Esophagus muscularis mucosa (tissue), 4 donors: ENCODE measurements around the gene NFATC3. TPM values are rescaled to one million over a fixed set of nuclear protein-coding genes. Genes with fewer than 3 reads are reported as not detected.

Experiments
- DNase-seq: peaks from one replicate; pipeline ENCODE4 v3.0.0-alpha.2; 2017; ENCODE audit errors: extremely low spot score
- H3K27ac ChIP-seq, 4 donors: fragments of 200-600 bp; sonication (generic); replicated peaks in 1 of 4; 1 replicate in 3 of 4; 2 replicates in 1 of 4; pipeline ENCODE4 v1.5.1; 2016 to 2019; ENCODE audit warnings: mild to moderate bottlenecking in 1 of 4
- H3K27me3 ChIP-seq, 4 donors: fragments of 200-600 bp; sonication (generic); one replicate each; pipeline versions ENCODE4 v1.5.1 to v1.6.0; 2016 to 2019
- H3K36me3 ChIP-seq, 4 donors: fragments of 200-600 bp; sonication (generic); one replicate each; pipeline ENCODE4 v1.5.1; 2016 to 2019
- H3K4me1 ChIP-seq, 4 donors: fragments of 200-600 bp; sonication (generic); one replicate each; pipeline ENCODE4 v1.5.1; 2016 to 2019
- H3K4me3 ChIP-seq, 4 donors: fragments of 200-600 bp; sonication (generic); 1 replicate in 2 of 4; 2 replicates in 2 of 4; pipeline ENCODE4 v1.5.1; 2016 to 2019; ENCODE audit warnings: mild to moderate bottlenecking in 4 of 4, moderate library complexity in 1 of 4
- H3K9me3 ChIP-seq, 4 donors: fragments of 200-600 bp; sonication (generic); 1 replicate in 3 of 4; 2 replicates in 1 of 4; pipeline ENCODE4 v1.5.1; 2016 to 2019
- EP300 ChIP-seq: sonication (generic); formaldehyde crosslinking; IDR thresholded peaks from one replicate; pipeline ENCODE4 v1.6.1; 2017; ENCODE audit warnings: antibody characterized with exemption
- POLR2A ChIP-seq: fragments of 450-650 bp; IDR thresholded peaks from one replicate; pipeline ENCODE4 v1.6.1; 2017; ENCODE audit warnings: antibody characterized with exemption, moderate library complexity, mild to moderate bottlenecking, low read depth
- POLR2AphosphoS5 ChIP-seq, 2 donors: sonication (generic); formaldehyde crosslinking; IDR thresholded peaks; one replicate each; pipeline ENCODE4 v1.6.1; 2017; ENCODE audit warnings: antibody characterized with exemption in 2 of 2
- whole genome bisulfite sequencing: methylation state at CpG from one replicate; pipeline ENCODE4 v1.1.5; 2018; 5-methylcytosine and 5-hydroxymethylcytosine counted together
- intact Hi-C: fragments of 100-400 bp; cut with DNase I; formaldehyde crosslinking; loops from one replicate; pipeline ENCODE4 v1.15.1; 2023
- total RNA-seq, 4 donors: library from RNA; depleted of rRNA; stranded (reverse); fragments of >200 nt; gene quantifications; one replicate each; pipeline versions ENCODE4 v1.1.0 to v1.2.1, GENCODE V29; 2016
- TF ChIP-seq, protein P1 (sequence below), 3 experiments: fragments of 200-600 bp in 2 of 3; fragments of 450-650 bp in 1 of 3; sonication (generic) in 2 of 3; IDR thresholded peaks; one replicate each; pipeline ENCODE4 v1.5.1; 2017 to 2019; ENCODE audit warnings: antibody characterized with exemption in 3 of 3, mild to moderate bottlenecking in 2 of 3, moderate library complexity in 1 of 3

NFATC3 gene
- total RNA-seq, 4 donors from 2014 or later = 44.6 to 56.8 (median 50.8) TPM

DNA sequence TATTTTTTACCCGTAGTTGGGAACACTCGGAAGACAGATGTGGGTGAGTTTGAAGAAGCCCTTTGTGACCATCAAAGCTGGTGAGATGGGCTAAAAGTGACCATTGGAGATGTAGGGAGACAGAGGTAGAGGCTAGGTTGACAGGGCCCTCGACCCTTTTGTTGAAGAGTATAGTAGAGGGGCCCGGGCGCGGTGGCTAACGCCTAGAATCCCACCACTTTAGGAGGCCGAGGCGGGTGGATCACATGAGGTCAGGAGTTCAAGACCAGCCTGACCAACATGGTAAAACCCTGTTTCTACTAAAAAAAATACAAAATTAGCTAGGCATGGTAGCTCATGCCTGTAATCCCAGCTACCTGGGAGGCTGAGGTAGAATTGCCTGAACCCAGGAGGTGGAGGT, 16.2 kb upstream of the NFATC3 start:
- no peak overlapping the region for H3K4me3 ChIP-seq
- peaks cover 15 to 70% (median 31%) of the 10 kb centered on the region in 4 donors for H3K36me3 ChIP-seq
- no peak overlapping the region for H3K27ac ChIP-seq
- WGBS = 93% methylated on average over 9 of the region's 9 CpGs
- intact Hi-C loops = no loop called here
- no peaks in the 10 kb centered on the region for H3K27me3 ChIP-seq
- no peak for DNase-seq
- H3K9me3 ChIP-seq = no peaks in the 10 kb centered on the region
- TF ChIP-seq EP300 (no peak), POLR2AphosphoS5 (IDR thresholded peaks at IDR 0.05) (no peak), POLR2A (no peak)
- TF ChIP-seq, protein P1, sequence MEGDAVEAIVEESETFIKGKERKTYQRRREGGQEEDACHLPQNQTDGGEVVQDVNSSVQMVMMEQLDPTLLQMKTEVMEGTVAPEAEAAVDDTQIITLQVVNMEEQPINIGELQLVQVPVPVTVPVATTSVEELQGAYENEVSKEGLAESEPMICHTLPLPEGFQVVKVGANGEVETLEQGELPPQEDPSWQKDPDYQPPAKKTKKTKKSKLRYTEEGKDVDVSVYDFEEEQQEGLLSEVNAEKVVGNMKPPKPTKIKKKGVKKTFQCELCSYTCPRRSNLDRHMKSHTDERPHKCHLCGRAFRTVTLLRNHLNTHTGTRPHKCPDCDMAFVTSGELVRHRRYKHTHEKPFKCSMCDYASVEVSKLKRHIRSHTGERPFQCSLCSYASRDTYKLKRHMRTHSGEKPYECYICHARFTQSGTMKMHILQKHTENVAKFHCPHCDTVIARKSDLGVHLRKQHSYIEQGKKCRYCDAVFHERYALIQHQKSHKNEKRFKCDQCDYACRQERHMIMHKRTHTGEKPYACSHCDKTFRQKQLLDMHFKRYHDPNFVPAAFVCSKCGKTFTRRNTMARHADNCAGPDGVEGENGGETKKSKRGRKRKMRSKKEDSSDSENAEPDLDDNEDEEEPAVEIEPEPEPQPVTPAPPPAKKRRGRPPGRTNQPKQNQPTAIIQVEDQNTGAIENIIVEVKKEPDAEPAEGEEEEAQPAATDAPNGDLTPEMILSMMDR (IDR thresholded peaks at IDR 0.05) = no peak
- H3K4me1 ChIP-seq = peaks cover 25 to 51% (median 40%) of the 10 kb centered on the region in 4 donors

DNA sequence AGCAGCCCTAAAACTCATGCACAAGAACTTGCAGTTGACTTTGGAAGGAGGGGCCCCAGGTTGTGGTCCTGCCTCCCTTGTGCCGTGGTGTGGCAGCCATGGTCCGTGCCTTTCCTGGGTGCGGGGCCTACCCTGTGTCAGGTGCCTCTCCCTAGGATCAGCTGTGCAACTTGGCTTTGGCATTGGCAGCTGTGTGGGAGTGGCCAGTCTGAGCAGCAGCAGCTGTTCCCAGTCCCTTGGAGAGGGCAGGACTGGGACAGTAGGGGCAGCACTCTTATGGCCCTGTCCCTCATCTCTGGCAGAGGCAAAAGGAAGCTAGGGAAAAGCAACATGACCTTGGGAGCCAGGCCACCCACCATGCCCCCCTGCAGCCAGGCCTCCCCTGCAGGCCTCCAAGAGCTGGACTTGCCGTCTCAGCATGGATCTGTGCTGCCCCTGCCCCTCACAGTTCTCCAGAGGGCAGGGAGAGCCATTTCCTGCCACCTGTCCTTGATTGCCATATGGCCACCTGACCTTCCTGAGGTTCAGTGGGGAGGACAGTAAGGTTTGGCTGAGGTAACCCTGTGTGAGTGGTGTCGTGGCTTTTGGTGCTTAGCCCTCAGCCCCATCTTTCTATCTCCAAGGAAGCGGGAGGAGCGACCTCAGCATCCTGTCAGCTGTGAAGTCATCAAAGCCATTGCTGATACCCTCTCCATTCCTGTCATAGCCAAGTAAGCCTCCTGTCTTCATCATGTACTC, 15.5 kb upstream of the NFATC3 start:
- Histone ChIP-seq H3K4me3 (no peak overlapping the region), H3K36me3 (peaks cover 20 to 78% (median 39%) of the 10 kb centered on the region in 4 donors), H3K27ac (no peak overlapping the region), H3K4me1 (peaks cover 19 to 44% (median 34%) of the 10 kb centered on the region in 4 donors), H3K27me3 (no peaks in the 10 kb centered on the region), H3K9me3 (no peaks in the 10 kb centered on the region)
- intact Hi-C loops = no loop called here
- TF ChIP-seq, protein P1 (IDR thresholded peaks at IDR 0.05) = no peak
- no peak for TF ChIP-seq EP300
- no peak for TF ChIP-seq POLR2A
- no peak for TF ChIP-seq POLR2AphosphoS5 (IDR thresholded peaks at IDR 0.05)
- DNase-seq = no peak
- 74% methylated on average over 5 of the region's 7 CpGs for WGBS

DNA sequence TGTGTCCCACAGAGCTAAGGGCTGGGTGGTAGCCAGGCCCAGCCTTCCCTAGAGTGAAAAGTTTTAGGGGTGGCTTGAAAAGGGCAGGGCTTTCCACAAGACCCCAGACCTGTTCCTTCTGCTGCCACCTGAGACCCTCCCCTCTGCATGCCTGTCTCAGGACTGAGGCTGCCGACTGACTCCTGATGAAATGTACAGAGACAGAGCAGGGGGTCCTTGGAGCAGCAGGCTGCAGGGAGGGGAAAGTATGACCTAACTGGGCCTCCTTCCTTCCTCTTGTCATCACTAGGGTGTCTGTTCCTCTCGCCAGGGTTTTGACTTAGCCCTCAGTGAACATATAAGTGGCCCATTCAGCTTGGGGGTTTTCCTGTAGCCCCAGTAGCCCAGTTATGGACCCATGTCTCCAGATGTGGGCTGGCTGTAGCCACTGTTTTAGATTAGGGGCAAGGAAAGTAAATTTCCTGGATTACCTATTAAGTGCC, 14.9 kb upstream of the NFATC3 start:
- intact Hi-C loops = no loop called here
- Histone ChIP-seq H3K27ac (no peak overlapping the region), H3K4me3 (no peak overlapping the region), H3K27me3 (no peaks in the 10 kb centered on the region), H3K36me3 (peaks cover 22 to 84% (median 45%) of the 10 kb centered on the region in 4 donors), H3K9me3 (no peaks in the 10 kb centered on the region), H3K4me1 (peaks cover 13 to 38% (median 28%) of the 10 kb centered on the region in 4 donors)
- no peak for DNase-seq
- TF ChIP-seq POLR2A = no peak
- TF ChIP-seq, protein P1 (IDR thresholded peaks at IDR 0.05) = no peak
- TF ChIP-seq EP300 = no peak
- TF ChIP-seq POLR2AphosphoS5 (IDR thresholded peaks at IDR 0.05) = no peak
- 100% methylated on average over 1 of the region's 2 CpGs for WGBS

DNA sequence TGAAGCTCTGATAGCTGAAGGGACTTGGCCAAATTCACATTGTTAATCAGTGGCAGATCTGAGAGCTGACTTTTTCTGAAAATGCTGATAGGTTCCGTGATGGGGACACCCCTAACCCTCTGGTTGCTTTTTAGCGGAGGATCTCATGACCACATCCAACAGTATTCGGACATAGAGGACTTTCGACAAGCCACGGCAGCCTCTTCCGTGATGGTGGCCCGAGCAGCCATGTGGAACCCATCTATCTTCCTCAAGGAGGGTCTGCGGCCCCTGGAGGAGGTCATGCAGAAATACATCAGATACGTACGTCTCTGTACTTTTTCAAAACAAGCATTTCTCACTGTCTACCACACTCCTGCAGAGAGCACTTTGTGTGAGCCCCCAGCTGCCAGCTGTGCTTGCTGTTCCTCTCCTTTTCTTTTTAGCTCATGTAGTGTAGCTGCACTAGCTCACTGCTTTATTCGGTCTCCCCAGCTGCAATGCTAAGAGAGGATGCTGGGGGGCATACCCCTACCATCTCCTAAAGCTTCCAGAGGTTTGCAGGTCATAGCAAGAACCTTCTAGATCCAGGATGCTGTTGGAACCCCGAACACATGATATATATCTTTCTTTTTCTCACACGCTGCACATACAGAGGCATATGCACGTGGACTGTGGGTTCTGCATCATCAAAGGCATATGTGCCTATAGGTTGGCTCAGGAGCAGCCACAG, 14.2 kb upstream of the NFATC3 start:
- no peaks in the 10 kb centered on the region for H3K27me3 ChIP-seq
- H3K36me3 ChIP-seq = peaks cover 26 to 86% (median 51%) of the 10 kb centered on the region in 4 donors
- no peak overlapping the region for H3K27ac ChIP-seq
- H3K9me3 ChIP-seq = no peaks in the 10 kb centered on the region
- 89% methylated on average over 11 of the region's 14 CpGs for WGBS
- DNase-seq = no peak
- intact Hi-C loops = no loop called here
- H3K4me1 ChIP-seq = peaks cover 10 to 31% (median 22%) of the 10 kb centered on the region in 4 donors
- no peak for TF ChIP-seq EP300
- TF ChIP-seq POLR2AphosphoS5 (IDR thresholded peaks at IDR 0.05) = no peak
- TF ChIP-seq POLR2A = no peak
- TF ChIP-seq, protein P1 (IDR thresholded peaks at IDR 0.05) = no peak
- no peak overlapping the region for H3K4me3 ChIP-seq
